ENCODE measurements around the gene ZNF880.
"Not testable (repeated sequence)": the region's sequence is repeated elsewhere in the genome, so short reads cannot be mapped to it uniquely, and the experiment has no call there.

ZNF880 gene

GRCh38 chr19:52336791-52337381 is 32.8 kb upstream of the ZNF880 start:
- peaks cover 18% of the 10 kb centered on the region for H3K4me1 Mint-ChIP-seq
- peaks cover 55% of the 10 kb centered on the region for H3K36me3 Mint-ChIP-seq (ENCODE audit: low read depth)
- H3K4me3 Mint-ChIP-seq: peak overlapping the region; percentile 96 to 98 (median 96)
- TF ChIP-seq CTCF (IDR thresholded peaks at IDR 0.05; ENCODE audit: unreplicated experiment in 3 of 3): no peak
- H3K9me3 Mint-ChIP-seq: peaks cover 19% of the 10 kb centered on the region
- no peaks in the 10 kb centered on the region for H3K27me3 Mint-ChIP-seq (ENCODE audit: low read depth)
- H3K27ac Mint-ChIP-seq: peak overlapping the region; percentile 87 to 97 (median 93)

- not testable (repeated sequence) for H3K27me3 Mint-ChIP-seq (ENCODE audit: low read depth); H3K9me3 Mint-ChIP-seq
- H3K36me3 Mint-ChIP-seq (ENCODE audit: low read depth): peaks cover 66% of the 10 kb centered on the region
- H3K4me3 Mint-ChIP-seq: peak overlapping the region; percentile 46 to 77 (median 58)
- peak overlapping the region in 2 of 3 experiments; percentile 38 to 44 for H3K27ac Mint-ChIP-seq
- H3K4me1 Mint-ChIP-seq: peaks cover 18% of the 10 kb centered on the region
These were observed 30.7 kb upstream of the ZNF880 start for GRCh38 chr19:52339022-52339421.

DNA sequence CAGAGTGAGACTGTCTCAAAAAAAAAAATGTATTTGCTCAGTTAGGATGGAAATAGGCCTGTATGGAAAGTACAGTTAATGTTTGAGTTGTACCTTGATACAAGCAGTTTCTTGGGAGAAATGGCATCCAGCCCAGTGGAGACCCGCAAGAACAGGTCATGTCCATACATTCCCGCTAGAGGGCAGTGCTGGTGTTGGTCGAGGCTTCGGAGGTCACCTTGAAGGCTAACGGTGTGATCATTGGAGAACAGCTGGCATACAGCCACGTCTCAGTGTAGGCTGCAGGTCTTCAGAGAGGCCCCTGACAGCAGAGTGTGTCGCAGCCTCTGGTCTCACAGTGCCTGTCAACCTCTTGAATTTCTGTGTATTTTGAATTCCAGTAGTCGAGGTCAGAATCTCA is 26.2 kb upstream of the ZNF880 start:
- H3K36me3 Mint-ChIP-seq (ENCODE audit: low read depth): peaks cover 82% of the 10 kb centered on the region
- H3K9me3 Mint-ChIP-seq: peaks cover 4% of the 10 kb centered on the region
- H3K4me3 Mint-ChIP-seq: no peak overlapping the region
- H3K27ac Mint-ChIP-seq: peak overlapping the region in 2 of 3 experiments; percentile 23 to 46
- TF ChIP-seq CTCF (IDR thresholded peaks at IDR 0.05; ENCODE audit: unreplicated experiment in 3 of 3): peak; percentile 51 to 54 (median 53)
- no peaks in the 10 kb centered on the region for H3K4me1 Mint-ChIP-seq
- no peaks in the 10 kb centered on the region for H3K27me3 Mint-ChIP-seq (ENCODE audit: low read depth)

GRCh38 chr19:52345162-52345561 is 24.6 kb upstream of the ZNF880 start:
- Mint-ChIP-seq H3K27ac (no peak overlapping the region), H3K4me3 (no peak overlapping the region), H3K9me3 (peaks cover 4% of the 10 kb centered on the region), H3K4me1 (no peaks in the 10 kb centered on the region), H3K27me3 (ENCODE audit: low read depth) (no peaks in the 10 kb centered on the region), H3K36me3 (ENCODE audit: low read depth) (peaks cover 83% of the 10 kb centered on the region)
- TF ChIP-seq CTCF (IDR thresholded peaks at IDR 0.05; ENCODE audit: unreplicated experiment in 3 of 3): no peak

DNA sequence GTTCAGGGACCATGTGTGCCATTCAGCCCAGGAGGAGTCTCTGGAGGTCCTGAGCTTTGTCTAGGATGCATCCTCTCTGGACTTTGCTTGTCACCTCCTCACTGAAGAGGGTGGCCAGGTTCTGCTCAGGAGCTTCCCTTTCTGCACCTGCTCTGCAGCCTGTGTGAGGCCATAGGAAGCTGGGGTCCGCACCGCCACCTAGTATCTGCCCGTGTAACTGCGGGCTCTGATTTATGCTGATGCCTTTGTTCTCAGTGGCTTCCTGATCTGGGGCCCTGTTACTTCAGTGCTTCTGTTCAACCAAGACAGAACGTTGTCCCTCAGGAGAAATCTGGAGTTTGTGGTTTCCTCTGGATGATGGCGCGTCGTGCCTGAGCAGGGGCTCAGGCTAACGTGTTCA is 18.2 kb upstream of the ZNF880 start:
- TF ChIP-seq CTCF (IDR thresholded peaks at IDR 0.05; ENCODE audit: unreplicated experiment in 3 of 3): no peak
- Mint-ChIP-seq H3K36me3 (ENCODE audit: low read depth) (peaks cover 95% of the 10 kb centered on the region), H3K27ac (no peak overlapping the region), H3K4me1 (no peaks in the 10 kb centered on the region), H3K4me3 (no peak overlapping the region), H3K27me3 (ENCODE audit: low read depth) (no peaks in the 10 kb centered on the region), H3K9me3 (peaks cover 24% of the 10 kb centered on the region)

DNA sequence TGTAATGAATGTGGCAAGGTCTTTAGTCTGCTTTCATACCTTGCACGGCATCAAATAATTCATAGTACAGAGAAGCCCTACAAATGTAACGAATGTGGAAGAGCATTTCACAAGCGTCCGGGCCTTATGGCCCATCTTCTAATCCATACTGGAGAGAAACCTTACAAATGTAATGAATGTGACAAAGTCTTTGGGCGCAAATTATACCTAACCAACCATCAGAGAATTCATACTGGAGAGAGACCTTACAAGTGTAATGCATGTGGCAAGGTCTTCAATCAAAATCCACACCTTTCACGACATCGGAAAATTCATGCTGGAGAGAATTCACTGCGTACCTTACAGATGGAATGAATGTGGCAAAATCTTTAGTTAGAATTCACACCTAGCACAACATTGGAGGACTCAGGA is 3.3 kb upstream of the ZNF880 start:
- H3K27ac Mint-ChIP-seq: no peak overlapping the region
- H3K4me3 Mint-ChIP-seq: no peak overlapping the region
- H3K36me3 Mint-ChIP-seq (ENCODE audit: low read depth): peaks cover 92% of the 10 kb centered on the region
- peaks cover 68% of the 10 kb centered on the region for H3K9me3 Mint-ChIP-seq
- no peaks in the 10 kb centered on the region for H3K4me1 Mint-ChIP-seq
- H3K27me3 Mint-ChIP-seq (ENCODE audit: low read depth): no peaks in the 10 kb centered on the region
- TF ChIP-seq CTCF (IDR thresholded peaks at IDR 0.05; ENCODE audit: unreplicated experiment in 3 of 3): no peak

All from nephron (organoid).